CD4-positive, alpha-beta T cell treated with Interleukin-1 beta for 1 hour (primary cell): ENCODE data around the gene TMEM175.
A peak's percentile ranks its signal among the peaks of the same experiment; 100 is the strongest.
"Not testable (repeated sequence)": the region's sequence is repeated elsewhere in the genome, so short reads cannot be mapped to it uniquely, and the experiment has no call there.

Source experiments
- DNase-seq, 2 donors: peaks; one replicate each; pipeline ENCODE4 v3.0.0-alpha.2; 2020 to 2022

TMEM175 gene

DNA sequence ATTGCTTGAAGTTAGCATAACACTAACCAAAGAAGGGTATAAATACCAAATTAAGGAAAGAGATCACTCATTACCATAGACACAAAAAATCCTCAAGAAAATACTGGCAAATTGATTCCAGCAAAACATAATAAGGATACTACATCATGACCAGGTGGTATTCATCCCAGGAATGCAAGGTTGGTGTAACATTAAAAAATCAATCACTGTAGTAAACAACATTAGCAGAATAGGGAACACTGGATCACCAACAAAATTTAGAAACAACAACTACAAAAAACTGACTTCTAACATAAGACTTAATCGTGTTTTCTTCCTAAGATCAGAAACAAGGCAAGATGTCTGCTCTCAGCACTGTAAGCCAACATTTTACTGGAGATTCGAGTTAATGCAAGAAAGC lies 14.3 kb upstream of the TMEM175 start:
- no peak for DNase-seq

DNA sequence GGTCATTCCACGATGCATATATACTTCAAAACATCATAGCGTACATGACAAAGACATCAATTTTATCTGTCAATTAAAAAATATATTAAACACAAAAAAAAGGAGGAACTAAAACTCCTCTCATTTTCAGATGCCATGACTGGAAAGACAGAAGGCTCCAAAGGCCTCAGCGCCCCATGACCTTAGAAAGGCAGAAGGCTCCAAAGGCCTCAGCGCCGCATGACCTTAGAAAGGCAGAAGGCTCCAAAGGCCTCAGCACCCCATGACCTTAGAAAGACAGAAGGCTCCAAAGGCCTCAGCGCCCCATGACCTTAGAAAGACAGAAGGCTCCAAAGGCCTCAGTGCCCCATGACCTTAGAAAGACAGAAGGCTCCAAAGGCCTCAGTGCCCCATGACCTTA lies 13.7 kb upstream of the TMEM175 start:
- DNase-seq = not testable (repeated sequence)

DNA sequence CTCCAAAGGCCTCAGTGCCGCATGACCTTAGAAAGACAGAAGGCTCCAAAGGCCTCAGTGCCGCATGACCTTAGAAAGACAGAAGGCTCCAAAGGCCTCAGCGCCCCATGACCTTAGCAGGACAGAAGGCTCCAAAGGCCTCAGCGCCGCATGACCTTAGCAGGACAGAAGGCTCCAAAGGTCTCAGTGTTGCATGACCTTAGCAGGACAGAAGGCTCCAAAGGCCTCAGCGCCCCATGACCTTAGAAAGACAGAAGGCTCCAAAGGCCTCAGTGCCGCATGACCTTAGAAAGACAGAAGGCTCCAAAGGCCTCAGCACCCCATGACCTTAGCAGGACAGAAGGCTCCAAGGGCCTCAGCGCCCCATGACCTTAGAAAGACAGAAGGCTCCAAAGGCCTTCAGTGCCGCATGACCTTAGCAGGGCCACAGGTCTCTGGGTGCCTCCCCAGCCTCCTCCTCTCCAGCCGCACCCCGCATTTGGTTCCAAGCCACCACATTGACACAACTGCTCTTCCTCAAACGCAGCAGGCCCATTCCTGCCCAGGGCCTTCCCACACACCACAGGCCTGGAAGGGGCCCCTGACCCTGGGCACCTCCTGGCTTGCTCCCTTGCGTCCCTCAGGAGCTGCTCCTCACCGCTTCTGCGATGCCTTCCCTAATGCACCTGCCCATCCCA lies 13.1 kb upstream of the TMEM175 start:
- not testable (repeated sequence) for DNase-seq

DNA sequence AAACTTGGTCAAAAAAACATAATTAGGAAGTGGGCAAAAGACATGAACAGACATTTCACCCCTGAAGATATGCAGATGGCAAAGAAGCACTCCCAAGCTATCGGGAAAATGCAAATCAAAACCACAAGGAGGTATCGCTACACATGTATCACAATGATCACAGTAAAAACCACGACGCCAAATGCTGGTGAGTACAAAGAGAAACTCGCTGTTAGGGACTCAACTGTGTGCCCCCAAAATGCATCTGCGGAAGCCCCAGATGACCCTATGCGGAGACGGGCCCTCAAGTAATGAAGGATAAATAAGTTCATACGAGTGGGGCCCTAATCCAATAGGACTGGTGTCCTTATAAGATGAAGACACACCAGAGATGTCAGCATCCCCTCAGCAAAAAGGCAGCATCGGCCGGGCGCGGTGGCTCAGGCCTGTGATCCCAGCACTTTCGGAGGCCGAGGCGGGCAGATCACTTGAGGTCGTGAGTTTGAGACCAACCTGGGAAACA lies 10.4 kb upstream of the TMEM175 start:
- DNase-seq = no peak

DNA sequence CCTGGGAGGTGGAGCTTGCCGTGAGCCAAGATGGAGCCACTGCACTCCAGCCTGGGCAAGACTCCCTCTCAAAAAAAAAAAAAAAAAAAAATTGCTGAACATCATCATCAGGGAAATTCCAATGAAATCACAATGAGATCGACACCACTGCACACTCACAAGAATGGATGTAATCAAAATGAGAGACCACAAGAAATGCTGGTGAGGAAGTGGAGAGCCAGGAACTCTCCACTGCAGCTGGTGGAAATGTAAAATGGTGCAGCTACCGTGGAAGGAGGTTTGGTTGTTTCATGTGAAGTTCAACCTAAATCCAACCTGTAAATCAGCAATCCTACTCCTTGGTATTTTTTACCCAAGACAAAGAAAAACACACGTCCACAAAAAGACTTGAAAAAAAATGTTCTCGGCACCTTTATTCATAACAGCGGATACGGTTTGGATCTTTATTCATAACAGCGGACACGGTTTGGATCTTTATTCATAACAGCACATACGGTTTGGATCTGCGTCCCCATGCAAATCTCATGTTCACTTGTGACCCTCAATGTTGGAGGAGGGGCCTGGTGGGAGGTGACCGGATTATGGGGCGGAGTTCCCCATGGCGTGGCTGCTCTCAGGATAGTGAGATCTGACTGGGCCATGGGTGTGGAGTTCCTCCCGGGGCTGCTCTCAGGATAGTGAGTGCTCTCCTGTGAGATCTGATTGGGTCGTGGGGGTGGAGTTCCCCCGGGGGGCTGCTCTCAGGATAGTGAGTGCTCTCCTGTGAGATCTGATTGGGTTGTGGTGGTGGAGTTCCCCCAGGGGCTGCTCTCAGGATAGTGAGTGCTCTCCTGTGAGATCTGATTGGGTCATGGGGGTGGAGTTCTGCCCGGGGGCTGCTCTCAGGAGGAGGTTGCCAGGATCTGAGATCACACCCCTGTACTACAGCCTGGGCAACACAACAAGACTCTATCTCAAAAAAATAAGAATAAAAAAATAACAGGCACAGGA lies 7.9 kb upstream of the TMEM175 start:
- DNase-seq = peak; percentile 33 to 44

DNA sequence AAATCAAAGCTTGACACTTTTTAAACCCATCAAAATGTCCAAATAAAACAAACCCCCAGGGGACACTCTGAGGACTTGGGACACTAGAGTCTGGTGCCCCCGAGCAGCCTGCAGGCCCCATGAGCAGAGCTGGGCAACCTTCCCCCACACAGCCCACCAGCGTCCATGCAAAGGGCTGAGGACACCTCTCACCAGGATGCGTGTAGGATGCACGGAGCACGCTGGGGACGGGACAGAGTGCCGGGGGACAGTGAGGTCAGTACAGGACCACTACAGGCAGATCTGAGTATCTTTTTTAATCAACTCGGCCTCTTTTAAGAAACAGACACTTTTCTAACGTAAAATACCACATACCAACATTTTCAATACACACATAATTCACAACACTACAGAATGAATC lies 7.1 kb upstream of the TMEM175 start:
- no peak for DNase-seq

DNA sequence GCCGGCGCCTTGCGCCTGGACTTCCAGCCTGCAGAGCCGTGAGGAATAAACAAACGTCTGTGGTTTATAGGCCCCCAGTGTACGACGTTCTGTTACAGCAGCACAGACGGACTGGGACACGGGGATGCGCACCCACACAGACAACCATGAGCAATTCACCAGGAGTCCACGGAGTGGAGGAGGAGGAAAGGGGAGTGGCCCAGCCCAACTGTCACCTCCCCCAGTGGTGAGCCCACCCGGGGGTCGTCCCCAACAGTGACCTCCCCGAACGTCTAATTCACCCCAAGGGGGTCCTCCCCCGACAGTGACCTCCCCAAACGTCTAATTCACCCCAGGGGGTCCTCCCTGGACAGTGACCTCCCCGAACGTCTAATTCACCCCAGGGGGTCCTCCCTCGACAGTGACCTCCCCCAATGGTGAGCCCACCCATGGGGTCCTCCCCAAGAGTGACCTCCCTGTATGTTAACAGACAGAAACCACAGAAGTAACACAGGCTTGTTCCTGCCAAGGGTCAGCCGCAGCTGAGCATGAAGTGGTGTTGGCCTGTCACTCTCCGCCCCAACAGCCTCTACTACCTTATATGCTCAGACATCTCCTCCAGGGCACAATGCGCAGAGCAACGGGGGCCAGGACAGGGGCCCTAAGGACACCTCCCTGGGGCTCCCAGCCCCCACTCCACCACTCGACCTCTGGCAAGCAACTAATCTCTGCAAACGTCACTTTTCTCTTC lies 6.3 kb upstream of the TMEM175 start:
- DNase-seq = no peak

DNA sequence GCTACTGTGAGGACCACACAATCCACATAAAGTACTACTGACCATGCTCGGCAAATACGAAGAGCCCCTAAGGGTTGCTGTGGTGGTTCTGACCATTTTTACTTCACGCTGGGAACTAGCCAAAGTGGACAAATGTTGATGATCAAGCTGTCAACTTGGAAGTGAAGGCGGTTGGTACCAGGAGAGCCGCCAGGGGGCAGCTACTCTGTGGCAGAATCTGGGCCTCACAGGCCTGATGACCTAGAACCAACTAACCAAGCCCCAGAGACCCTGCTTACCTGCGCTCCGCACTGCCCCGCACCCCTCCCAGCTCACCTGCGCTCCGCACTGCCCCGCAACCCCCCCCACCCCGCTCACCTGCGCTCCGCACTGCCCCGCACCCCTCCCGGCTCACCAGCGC lies 5.7 kb upstream of the TMEM175 start:
- no peak for DNase-seq

DNA sequence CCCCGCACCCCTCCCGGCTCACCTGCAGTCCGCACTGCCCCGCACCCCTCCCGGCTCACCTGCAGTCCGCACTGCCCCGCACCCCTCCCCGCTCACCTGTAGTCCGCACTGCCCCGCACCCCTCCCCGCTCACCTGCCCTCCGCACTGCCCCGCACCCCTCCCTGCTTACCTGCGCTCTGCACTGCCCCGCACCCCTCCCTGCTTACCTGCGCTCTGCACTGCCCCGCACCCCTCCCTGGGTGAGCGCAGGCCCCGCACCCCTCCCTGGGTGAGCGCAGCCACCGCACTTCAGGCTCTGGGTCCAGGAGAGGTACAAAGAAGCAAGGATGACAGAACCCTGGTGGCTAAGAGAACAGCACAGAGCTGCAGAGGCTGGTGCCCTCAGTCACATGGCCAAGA lies 4.7 kb upstream of the TMEM175 start:
- not testable (repeated sequence) for DNase-seq

DNA sequence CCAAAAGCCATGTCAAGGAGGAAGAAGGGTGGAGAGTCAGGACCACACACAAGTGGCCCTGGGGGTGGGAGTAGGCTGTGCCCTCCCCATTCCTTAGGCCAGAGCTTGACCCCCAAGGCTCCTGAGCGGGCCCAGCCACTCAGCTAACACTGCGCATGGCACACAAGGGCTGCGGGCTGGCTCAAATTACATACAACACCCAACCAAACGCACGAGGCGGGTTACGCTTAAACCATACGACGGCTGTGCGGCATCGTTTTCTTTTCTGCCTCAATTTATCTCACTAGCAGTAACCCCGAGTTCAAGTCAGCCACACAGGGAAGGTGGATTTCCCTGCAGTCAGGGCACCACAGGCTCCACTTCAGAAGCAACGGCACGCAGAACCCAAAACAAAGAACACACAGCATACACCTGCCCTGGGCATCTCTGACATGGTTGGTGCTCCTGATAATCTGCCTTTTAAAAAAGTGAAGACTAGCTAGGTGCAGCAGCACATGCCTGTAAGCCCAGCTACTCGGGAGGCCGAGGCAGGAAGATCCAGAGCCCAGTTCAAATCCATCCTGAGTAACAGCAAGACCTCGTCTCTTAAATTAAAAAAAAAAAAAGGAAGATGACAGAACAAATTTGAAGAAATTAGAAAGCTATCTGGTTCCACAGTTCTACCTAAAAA lies 3.0 kb upstream of the TMEM175 start:
- no peak for DNase-seq

DNA sequence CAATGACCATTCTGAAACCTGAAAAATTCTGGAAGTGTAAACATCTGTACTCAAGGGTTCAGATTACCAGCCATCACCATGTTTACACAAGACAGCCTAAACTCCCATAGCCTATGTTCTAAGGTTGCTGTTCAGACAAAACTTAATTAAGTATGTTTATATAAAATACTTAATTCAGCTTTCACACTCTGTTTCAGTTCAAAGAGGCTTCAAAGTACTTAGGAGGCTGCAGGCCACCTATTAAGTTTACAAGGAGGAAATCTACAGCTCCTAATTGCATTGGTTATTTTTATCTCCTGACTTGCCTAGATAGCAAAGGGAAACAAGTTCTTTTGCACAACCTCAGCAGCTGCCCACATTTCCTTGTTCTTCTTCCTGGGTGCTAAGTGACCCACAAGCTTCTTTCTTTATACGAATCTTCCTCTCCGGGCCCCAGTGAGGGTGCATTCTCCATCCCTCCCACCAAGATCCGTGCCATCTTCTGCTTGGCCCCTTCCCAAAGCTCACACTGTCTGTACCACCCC lies 2.2 kb upstream of the TMEM175 start:
- peak in 1 of 2 donors; percentile 17 for DNase-seq

DNA sequence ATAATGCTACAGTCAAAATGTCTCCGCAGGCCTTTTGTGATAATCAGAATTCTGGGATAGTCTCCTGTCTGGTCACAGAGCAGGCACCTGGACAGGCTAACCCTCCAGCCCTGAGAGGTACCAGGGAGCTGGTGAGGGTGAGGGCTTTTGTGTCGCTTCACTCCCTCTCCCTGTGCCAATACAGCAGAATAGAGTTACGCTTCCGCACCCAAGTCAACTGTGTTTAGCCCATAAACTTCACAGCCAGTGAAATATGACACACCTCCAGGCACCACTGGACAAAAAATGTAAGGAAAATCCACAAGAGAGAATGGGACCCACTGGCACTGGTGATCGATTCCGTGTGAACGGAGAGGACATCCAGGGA lies 1.4 kb upstream of the TMEM175 start:
- DNase-seq = no peak

DNA sequence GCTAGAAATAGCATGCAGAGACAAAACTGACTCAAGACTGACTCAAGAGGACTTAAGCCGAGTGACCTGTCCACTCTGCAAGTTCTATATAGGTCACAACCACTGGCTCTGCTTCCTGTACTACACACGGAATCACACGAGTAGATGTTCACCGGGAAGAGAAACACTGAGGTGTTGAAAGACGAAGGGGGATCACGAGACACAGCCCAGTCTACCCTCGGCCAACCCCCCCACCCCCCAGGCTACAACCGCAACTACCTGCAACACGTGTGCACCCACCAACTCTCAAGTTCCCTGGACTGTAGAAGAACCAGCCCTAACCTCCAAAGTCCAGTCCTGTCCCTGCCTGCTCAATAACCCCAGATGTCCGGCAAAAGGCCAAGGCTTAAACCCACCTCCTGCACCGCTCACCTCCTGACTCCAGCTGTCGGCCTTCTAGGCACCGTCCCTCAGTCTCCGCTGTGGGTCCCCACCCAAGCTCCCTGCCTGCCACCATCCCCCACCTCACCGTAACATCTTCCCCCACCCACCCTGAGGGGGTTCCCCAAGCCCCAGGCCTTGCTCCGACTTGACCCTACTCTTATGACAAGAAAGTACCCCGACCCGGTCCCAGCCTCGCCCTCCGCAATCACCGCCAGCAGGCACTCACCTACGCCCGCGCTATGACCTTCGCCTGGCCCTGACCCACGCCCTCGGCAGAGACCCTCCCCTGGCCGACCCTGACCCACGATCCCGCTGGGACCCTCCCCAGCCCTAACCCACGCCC lies 883 bp upstream of the TMEM175 start:
- peak; percentile 42 to 46 for DNase-seq

DNA sequence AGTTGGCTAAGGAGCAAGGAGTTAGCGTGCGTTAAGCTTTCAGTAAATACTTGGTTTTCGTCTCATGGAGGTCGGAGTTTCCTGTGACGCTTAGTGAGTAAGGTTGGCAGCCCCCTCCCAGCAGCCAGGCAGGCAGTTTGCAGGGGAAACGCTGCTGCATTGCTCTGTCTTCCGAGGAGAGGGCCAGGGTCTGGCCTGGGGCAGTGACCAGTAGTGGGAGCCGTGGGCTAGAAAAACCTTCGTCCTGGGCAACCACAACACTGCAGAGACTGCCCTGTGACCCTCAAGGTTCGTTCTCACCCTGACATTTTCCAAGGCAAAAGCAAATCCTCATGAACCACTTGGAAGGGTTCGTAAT lies 432 bp downstream of the TMEM175 start:
- no peak for DNase-seq

DNA sequence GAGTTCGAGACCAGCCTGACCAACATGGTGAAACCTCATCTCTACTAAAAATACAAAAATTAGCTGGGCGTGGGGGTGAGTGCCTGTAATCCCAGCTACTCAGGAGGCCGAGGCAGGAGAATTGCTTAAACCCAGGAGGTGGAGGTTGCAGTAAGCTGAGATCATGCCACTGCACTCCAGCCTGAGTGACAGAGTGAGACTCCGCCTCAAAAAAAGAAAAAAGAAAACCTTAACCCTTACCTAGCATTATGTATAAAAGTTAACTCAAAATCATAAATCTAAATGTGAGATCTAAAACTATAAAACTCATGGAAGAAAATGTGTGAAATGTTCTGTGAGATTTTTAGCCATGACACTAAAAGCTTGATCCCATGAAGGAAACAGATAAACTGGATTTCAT lies 7.2 kb downstream of the TMEM175 start:
- DNase-seq = not testable (repeated sequence)

DNA sequence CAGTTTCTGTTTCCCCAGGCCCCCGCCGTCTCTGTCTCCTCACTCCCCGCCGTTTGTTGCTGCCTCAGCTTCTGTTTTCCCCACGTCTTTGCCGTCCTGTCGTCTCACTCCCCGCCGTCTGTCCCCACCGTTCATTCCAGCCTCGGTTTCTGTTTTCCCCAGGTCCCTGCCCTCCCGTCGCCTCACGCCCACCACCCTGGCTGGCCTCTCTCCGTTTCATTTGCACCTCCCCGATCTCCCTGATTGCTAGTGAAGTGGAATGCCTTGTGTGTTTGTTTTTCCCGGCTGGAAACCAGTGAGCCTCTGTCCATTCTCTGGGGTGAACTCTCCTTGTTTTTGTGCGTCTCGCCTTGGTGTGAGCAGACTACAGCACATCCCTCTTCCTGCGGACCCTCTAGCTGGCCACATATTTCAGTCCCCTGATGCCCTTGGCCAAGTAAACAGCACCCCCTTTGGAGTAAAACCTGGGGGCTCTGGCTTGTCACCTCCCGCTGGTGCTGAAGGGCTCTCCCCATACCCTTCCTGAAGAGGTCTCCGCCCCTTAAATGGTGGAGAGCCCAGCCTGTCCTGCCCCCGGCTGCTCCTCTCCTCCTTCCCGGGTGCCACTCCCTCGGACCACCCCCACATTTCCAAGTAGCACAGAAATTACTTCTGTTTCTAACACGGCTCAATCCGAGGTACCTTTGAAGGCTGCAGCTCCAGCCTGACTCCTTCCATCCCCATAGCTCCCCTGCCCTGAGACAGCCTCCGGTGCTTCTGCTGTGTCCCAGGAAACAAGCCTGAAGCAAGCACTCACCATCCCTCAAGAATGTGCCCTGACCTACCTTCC lies 13.2 kb downstream of the TMEM175 start:
- DNase-seq = no peak

DNA sequence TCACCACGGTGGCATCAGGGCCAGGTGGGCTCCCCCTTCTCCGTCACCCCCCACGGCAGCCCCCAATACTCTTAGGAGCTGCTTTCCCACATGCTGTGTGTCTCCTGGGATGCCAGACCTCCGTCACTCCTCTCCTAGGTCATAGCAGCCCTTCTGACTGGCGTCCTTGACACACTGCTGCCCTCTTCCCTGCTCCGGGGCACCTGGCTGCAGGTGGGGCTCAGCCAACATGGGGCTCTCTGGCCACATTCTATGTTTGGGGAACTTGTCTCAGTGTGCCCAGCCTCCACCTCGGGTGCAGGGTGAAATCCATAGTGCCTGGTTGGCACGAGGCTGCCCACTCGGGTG lies 13.8 kb downstream of the TMEM175 start:
- DNase-seq = no peak

DNA sequence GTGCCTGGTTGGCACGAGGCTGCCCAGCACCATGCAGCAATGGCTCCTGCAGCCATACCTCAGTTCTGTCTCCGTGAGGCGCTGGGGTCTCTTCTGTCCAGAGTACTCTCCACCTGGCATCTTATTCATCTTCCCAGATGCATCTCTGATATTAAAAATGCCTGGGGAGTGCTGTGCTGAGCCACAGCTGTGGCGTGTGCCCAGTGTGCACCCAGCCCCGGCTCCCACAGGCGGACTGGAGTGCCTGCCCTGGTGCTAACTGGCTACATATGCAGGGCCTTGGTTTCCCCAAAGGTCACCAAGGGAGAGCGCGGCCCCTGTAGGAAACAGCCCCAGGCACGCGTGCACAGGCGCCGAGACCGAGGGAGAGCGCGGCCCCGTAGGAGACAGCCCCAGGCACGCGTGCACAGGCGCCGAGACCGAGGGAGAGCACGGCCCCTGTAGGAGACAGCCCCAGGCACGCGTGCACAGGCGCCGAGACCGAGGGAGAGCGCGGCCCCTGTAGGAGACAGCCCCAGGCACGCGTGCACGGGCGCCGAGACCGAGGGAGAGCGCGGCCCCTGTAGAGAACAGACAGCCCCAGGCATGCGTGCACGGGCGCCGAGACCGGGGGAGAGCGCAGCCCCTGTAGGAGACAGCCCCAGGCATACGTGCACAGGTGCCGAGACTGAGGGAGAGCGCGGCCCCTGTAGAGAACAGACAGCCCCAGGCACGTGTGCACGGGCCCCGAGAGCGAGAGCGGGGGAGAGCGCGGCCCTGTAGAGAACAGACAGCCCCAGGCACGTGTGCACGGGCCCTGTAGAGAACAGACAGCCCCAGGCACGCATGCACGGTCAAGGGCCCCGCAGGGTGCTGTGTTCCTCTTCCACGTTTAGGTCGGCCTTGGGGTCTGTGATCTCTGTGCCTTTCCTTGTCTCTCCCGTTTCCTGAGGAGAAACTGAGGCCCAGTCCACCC lies 14.5 kb downstream of the TMEM175 start:
- DNase-seq = no peak

DNA sequence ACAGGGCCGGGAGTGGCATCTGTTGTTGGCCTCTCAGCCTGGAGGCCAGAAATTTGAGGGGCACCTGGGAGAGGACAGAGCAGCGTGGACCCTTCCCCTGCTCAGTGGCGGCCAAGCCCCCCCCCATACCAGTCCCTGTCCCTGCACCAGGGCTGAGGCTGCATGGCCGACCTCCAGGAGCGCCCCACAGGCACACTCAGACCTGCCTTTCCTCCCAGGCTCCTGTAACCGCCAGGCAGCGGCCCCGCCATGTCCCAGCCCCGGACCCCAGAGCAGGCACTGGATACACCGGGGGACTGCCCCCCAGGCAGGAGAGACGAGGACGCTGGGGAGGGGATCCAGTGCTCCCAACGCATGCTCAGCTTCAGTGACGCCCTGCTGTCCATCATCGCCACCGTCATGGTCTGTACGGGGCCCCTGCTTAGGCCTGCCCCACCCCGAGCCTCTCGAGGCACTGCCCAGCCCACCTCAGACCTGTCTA lies 15.3 kb downstream of the TMEM175 start:
- no peak for DNase-seq
